ENCODE measurements around the gene PRKCA.

PRKCA gene

GRCh38 chr17:66859353-66859752 lies 556.9 kb downstream of the PRKCA start:
- no peak for TF ChIP-seq CTCF (conservative IDR thresholded peaks at IDR 0.05; ENCODE audit: low read depth, low read length)
- no peak for DNase-seq (ENCODE audit: low read depth)
- no peak overlapping the region for H3K4me3 ChIP-seq (ENCODE audit: low read length)

DNA sequence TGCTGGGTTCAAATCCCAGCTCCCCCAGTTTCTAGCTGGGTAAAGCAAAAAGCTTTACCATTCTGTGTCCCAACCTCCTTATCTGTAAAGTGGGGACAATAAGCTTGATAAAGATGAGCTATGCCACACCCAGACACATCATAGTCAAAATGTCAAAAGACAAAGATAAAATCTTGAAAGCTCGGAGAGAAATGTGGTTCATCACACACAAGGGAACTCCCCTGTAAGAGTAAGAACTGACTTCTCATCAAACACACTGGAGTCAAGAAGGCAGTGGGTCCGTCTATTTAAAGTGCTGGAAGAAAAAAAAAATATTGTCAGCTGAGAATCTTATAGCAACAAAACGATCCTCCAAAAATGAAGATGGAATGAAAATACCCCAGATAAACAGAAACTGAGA lies 557.8 kb downstream of the PRKCA start:
- TF ChIP-seq CTCF (conservative IDR thresholded peaks at IDR 0.05; ENCODE audit: low read depth, low read length) = no peak
- H3K4me3 ChIP-seq (ENCODE audit: low read length) = no peak overlapping the region
- no peak for DNase-seq (ENCODE audit: low read depth)

Measured in retinal pigment epithelial cell (primary cell).